Calu3 (cell line): ENCODE measurements around the gene ARID1B. TPM values are rescaled to one million over a fixed set of nuclear protein-coding genes. Genes with fewer than 3 reads are reported as not detected.
A peak's percentile ranks its signal among the peaks of the same experiment; 100 is the strongest.

Experiments used
- BruUV-seq: library from RNA; stranded (reverse); fragments of 400-500 nt; replicated peaks from 2 replicates; lab custom pipeline; 2021; lab: Mats Ljungman, UMichigan
- CTCF ChIA-PET: fragments of 300-600 bp; sonication (Branson Sonifier 250); formaldehyde crosslinking; loops from one replicate; lab custom pipeline; 2022; ENCODE audit warnings: antibody characterized with exemption; lab: Charles Lee
- DNase-seq: peaks from one replicate; pipeline ENCODE4 v3.0.0; 2022
- H3K27ac Mint-ChIP-seq: one replicate; pipeline ENCODE4 v1.8.0; 2022; ENCODE audit warnings: mixed read lengths; ENCODE audit not compliant: unreplicated experiment
- H3K27me3 Mint-ChIP-seq: one replicate; pipeline ENCODE4 v1.8.0; 2022; ENCODE audit warnings: mixed read lengths; ENCODE audit not compliant: unreplicated experiment
- H3K36me3 Mint-ChIP-seq: one replicate; pipeline ENCODE4 v1.8.0; 2022; ENCODE audit warnings: mild to moderate bottlenecking, moderate library complexity, mixed read lengths; ENCODE audit not compliant: insufficient read depth, unreplicated experiment
- H3K4me1 Mint-ChIP-seq: one replicate; pipeline ENCODE4 v1.8.0; 2022; ENCODE audit warnings: mild to moderate bottlenecking, low read depth, mixed read lengths; ENCODE audit not compliant: unreplicated experiment
- H3K4me3 Mint-ChIP-seq: one replicate; pipeline ENCODE4 v1.8.0; 2022; ENCODE audit warnings: mild to moderate bottlenecking, low read depth, moderate library complexity, mixed read lengths; ENCODE audit not compliant: unreplicated experiment
- H3K9me3 Mint-ChIP-seq: one replicate; pipeline ENCODE4 v1.8.0; 2022; ENCODE audit warnings: low read depth, mixed read lengths; ENCODE audit not compliant: unreplicated experiment
- CTCF ChIP-seq: fragments of 200-600 bp; IDR thresholded peaks from one replicate; pipeline ENCODE4 v1.8.0; 2022; ENCODE audit warnings: antibody characterized with exemption; ENCODE audit not compliant: unreplicated experiment
- intact Hi-C: fragments of 100-400 bp; cut with micrococcal nuclease; formaldehyde crosslinking; loops from one replicate; pipeline ENCODE4 v1.10.0; 2022; ENCODE audit not compliant: unreplicated experiment
- total RNA-seq: library from RNA; stranded (reverse); gene quantifications from 2 replicates; pipeline ENCODE4 v1.2.3, GENCODE V29; 2022

Gene ARID1B
- total RNA-seq, 1 experiment from 2014 or later = 53.5 TPM

GRCh38 chr6:157020398-157020797, 243.2 kb downstream of the ARID1B start:
- Mint-ChIP-seq H3K4me3 (peak overlapping the region; percentile 83), H3K27me3 (no peaks in the 10 kb centered on the region), H3K27ac (peak overlapping the region; percentile 56), H3K9me3 (no peaks in the 10 kb centered on the region), H3K4me1 (peaks cover 17% of the 10 kb centered on the region), H3K36me3 (peaks cover 12% of the 10 kb centered on the region)
- CTCF ChIA-PET = no interaction called here
- DNase-seq = no peak
- BruUV-seq = no TSS peak
- no peak for TF ChIP-seq CTCF
- intact Hi-C loops = no loop called here

- peaks cover 17% of the 10 kb centered on the region for H3K4me1 Mint-ChIP-seq
- peak; percentile 31 for DNase-seq
- CTCF ChIA-PET = interaction anchor here (0.5 kb wide), 1 partner anchor 254 kb away, joined by 3 read pairs; no protein-coding TSS in a partner anchor
- BruUV-seq = TSS peak; percentile 91
- peak overlapping the region; percentile 83 for H3K4me3 Mint-ChIP-seq
- TF ChIP-seq CTCF = no peak
- intact Hi-C loops = no loop called here
- H3K27me3 Mint-ChIP-seq = no peaks in the 10 kb centered on the region
- H3K27ac Mint-ChIP-seq = peak overlapping the region; percentile 56
- no peaks in the 10 kb centered on the region for H3K9me3 Mint-ChIP-seq
- H3K36me3 Mint-ChIP-seq = peaks cover 12% of the 10 kb centered on the region
Observed at GRCh38 chr6:157020881-157021343, 243.7 kb downstream of the ARID1B start.

GRCh38 chr6:157021344-157021992, 244.3 kb downstream of the ARID1B start:
- peak; percentile 81 for DNase-seq
- Mint-ChIP-seq H3K27me3 (no peaks in the 10 kb centered on the region), H3K27ac (peak overlapping the region; percentile 84), H3K4me3 (peak overlapping the region; percentile 83), H3K36me3 (peaks cover 12% of the 10 kb centered on the region), H3K9me3 (no peaks in the 10 kb centered on the region), H3K4me1 (peaks cover 17% of the 10 kb centered on the region)
- intact Hi-C loops = no loop called here
- TF ChIP-seq CTCF = no peak
- CTCF ChIA-PET = interaction anchor here (0.5 kb wide), 1 partner anchor 254 kb away, joined by 3 read pairs; no protein-coding TSS in a partner anchor
- TSS peak; percentile 31 for BruUV-seq

- DNase-seq = peak; percentile 69
- Mint-ChIP-seq H3K27me3 (no peaks in the 10 kb centered on the region), H3K9me3 (no peaks in the 10 kb centered on the region), H3K4me3 (peak overlapping the region; percentile 83), H3K36me3 (peaks cover 12% of the 10 kb centered on the region), H3K4me1 (peaks cover 17% of the 10 kb centered on the region), H3K27ac (peak overlapping the region; percentile 84)
- intact Hi-C loops = no loop called here
- no peak for TF ChIP-seq CTCF
- CTCF ChIA-PET = no interaction called here
- no TSS peak for BruUV-seq
Observed at GRCh38 chr6:157021993-157022740, 245.0 kb downstream of the ARID1B start.
